Astrocyte of the cerebellum (primary cell): ENCODE measurements around the gene GTF2E1.

Source experiments
- DNase-seq: peaks from one replicate; pipeline ENCODE4 v3.0.0-alpha.2; 2011; ENCODE audit warnings: low read depth
- H3K4me3 ChIP-seq: 2 replicates; pipeline ENCODE4 v1.5.1; 2011; ENCODE audit warnings: mild to moderate bottlenecking, low read depth, low read length, moderate library complexity
- CTCF ChIP-seq: IDR thresholded peaks from 2 replicates; pipeline ENCODE4 v1.5.1; 2012; ENCODE audit warnings: low read length, low read depth, moderate library complexity, mild to moderate bottlenecking; ENCODE audit errors: missing control alignments
- in situ Hi-C: cut with HindIII; loops from 2 replicates; pipeline ENCODE4 v1.10.0; 2017; ENCODE audit warnings: low sequenced_read_pairs

The GTF2E1 gene

GRCh38 chr3:120765830-120766493 is 23.4 kb downstream of the GTF2E1 start:
- no peak overlapping the region for H3K4me3 ChIP-seq
- in situ Hi-C loops, result no loop called here
- DNase-seq, result no peak
- TF ChIP-seq CTCF, result no peak

- H3K4me3 ChIP-seq, result no peak overlapping the region
- in situ Hi-C loops, result no loop called here
- DNase-seq, result no peak
- no peak for TF ChIP-seq CTCF
These were observed 24.0 kb downstream of the GTF2E1 start for GRCh38 chr3:120766576-120766975.

- in situ Hi-C loops, result no loop called here
- DNase-seq, result no peak
- no peak for TF ChIP-seq CTCF
- no peak overlapping the region for H3K4me3 ChIP-seq
These were observed 24.6 kb downstream of the GTF2E1 start for GRCh38 chr3:120767106-120767505.

- no peak overlapping the region for H3K4me3 ChIP-seq
- no peak for TF ChIP-seq CTCF
- DNase-seq, result no peak
- in situ Hi-C loops, result no loop called here
These were observed 26.9 kb downstream of the GTF2E1 start for GRCh38 chr3:120769436-120769835.

GRCh38 chr3:120770891-120771290 is 28.3 kb downstream of the GTF2E1 start:
- in situ Hi-C loops, result no loop called here
- H3K4me3 ChIP-seq, result no peak overlapping the region
- no peak for TF ChIP-seq CTCF
- no peak for DNase-seq

- in situ Hi-C loops, result no loop called here
- H3K4me3 ChIP-seq, result no peak overlapping the region
- no peak for TF ChIP-seq CTCF
- no peak for DNase-seq
These were observed 29.5 kb downstream of the GTF2E1 start for GRCh38 chr3:120772081-120772480.

GRCh38 chr3:120773932-120774331 is 31.4 kb downstream of the GTF2E1 start:
- TF ChIP-seq CTCF, result no peak
- DNase-seq, result no peak
- in situ Hi-C loops, result no loop called here
- no peak overlapping the region for H3K4me3 ChIP-seq
